B cell (primary cell): ENCODE measurements around the gene AZIN2. TPM values are rescaled to one million over a fixed set of nuclear protein-coding genes. Genes with fewer than 3 reads are reported as not detected.

ENCODE experiments used
- ATAC-seq: fragments of 200-7000 bp; cut with Tn5 transposase; one replicate; pipeline ENCODE4 v1.10.0; 2021; ENCODE audit warnings: low read depth, mild to moderate bottlenecking, moderate number of reproducible peaks, moderate library complexity
- CTCF ChIA-PET: fragments of 350-600 bp; sonication (Branson Sonifier 250); formaldehyde crosslinking; loops from one replicate; lab custom pipeline; 2021; ENCODE audit warnings: antibody characterized with exemption, inconsistent platforms; lab: Charles Lee
- POLR2A ChIA-PET: fragments of 350-600 bp; sonication (Branson Sonifier 250); formaldehyde crosslinking; loops from one replicate; lab custom pipeline; 2021; ENCODE audit warnings: antibody characterized with exemption; lab: Charles Lee
- DNase-seq: peaks from one replicate; pipeline ENCODE4 v3.0.0; 2013
- H2AFZ ChIP-seq: 2 replicates; pipeline ENCODE4 v1.6.1; 2012; ENCODE audit warnings: mild to moderate bottlenecking, low read depth, low read length; ENCODE audit not compliant: insufficient read depth, poor library complexity, severe bottlenecking
- H3K27ac ChIP-seq, 2 donors: 1 replicate in 1 of 2; 2 replicates in 1 of 2; pipeline ENCODE4 v1.5.1; 2012 to 2013; ENCODE audit warnings: low read length in 2 of 2, mild to moderate bottlenecking in 2 of 2, moderate library complexity in 1 of 2
- H3K27me3 ChIP-seq, 4 experiments: fragments of 200-600 bp in 1 of 4; sonication (generic) in 1 of 4; replicated peaks in 1 of 4; 1 replicate in 2 of 4; 2 replicates in 2 of 4; pipeline versions ENCODE4 v1.6.1 to v1.7.0; 2013 to 2016; ENCODE audit warnings: low read length in 3 of 4, mild to moderate bottlenecking in 2 of 4, mixed read lengths in 1 of 4, moderate library complexity in 1 of 4; ENCODE audit not compliant: insufficient read depth in 4 of 4, control insufficient read depth in 3 of 4; ENCODE audit errors: control extremely low read depth in 1 of 4
- H3K36me3 ChIP-seq, 2 experiments: replicated peaks in 1 of 2; 1 replicate in 1 of 2; 2 replicates in 1 of 2; pipeline versions ENCODE4 v1.6.1 to v1.7.1; 2013; ENCODE audit warnings: low read length in 1 of 2; ENCODE audit not compliant: insufficient read depth in 2 of 2, control insufficient read depth in 1 of 2; ENCODE audit errors: control extremely low read depth in 1 of 2, extremely low read depth in 1 of 2
- H3K4me1 ChIP-seq, 2 donors: fragments of 200-600 bp in 1 of 2; sonication (generic) in 1 of 2; 1 replicate in 1 of 2; 2 replicates in 1 of 2; pipeline versions ENCODE4 v1.5.1 to v1.6.1; 2013 to 2017; ENCODE audit warnings: low read length in 2 of 2; ENCODE audit not compliant: control insufficient read depth in 2 of 2, insufficient read depth in 2 of 2
- H3K4me2 ChIP-seq: replicated peaks from 2 replicates; pipeline ENCODE3; 2012; ENCODE audit warnings: mild to moderate bottlenecking, low read depth, low read length; ENCODE audit not compliant: poor library complexity, severe bottlenecking
- H3K4me3 ChIP-seq, 5 experiments: fragments of 200-600 bp in 1 of 5; sonication (generic) in 1 of 5; 1 replicate in 3 of 5; 2 replicates in 2 of 5; pipeline versions ENCODE4 v1.5.1 to v1.7.0; 2011 to 2016; ENCODE audit warnings: low read length in 4 of 5, mild to moderate bottlenecking in 4 of 5, low read depth in 2 of 5, control low read depth in 1 of 5, moderate library complexity in 1 of 5; ENCODE audit not compliant: insufficient read depth in 1 of 5; ENCODE audit errors: control extremely low read depth in 1 of 5, extremely low read depth in 1 of 5
- H3K79me2 ChIP-seq: fragments of 200-600 bp; sonication (generic); one replicate; pipeline ENCODE4 v1.6.0; 2016; ENCODE audit warnings: low read length; ENCODE audit not compliant: control insufficient read depth, insufficient read depth
- H3K9ac ChIP-seq: fragments of 200-600 bp; sonication (generic); 2 replicates; pipeline ENCODE4 v1.6.1; 2017; ENCODE audit warnings: mild to moderate bottlenecking, low read length, moderate library complexity
- H3K9me3 ChIP-seq, 3 donors: one replicate each; pipeline versions ENCODE4 v1.6.1 to v1.7.1; 2013; ENCODE audit warnings: low read length in 2 of 3; ENCODE audit not compliant: control insufficient read depth in 2 of 3, insufficient read depth in 1 of 3; ENCODE audit errors: control extremely low read depth in 1 of 3
- H4K20me1 ChIP-seq: 2 replicates; pipeline ENCODE4 v1.6.0; 2012; ENCODE audit warnings: mild to moderate bottlenecking, low read length; ENCODE audit not compliant: insufficient read depth, control insufficient read depth, poor library complexity, severe bottlenecking
- H3K27ac Mint-ChIP-seq: one replicate; pipeline ENCODE4 v1.8.0; 2021; ENCODE audit warnings: mixed read lengths
- H3K27me3 Mint-ChIP-seq: one replicate; pipeline ENCODE4 v1.8.0; 2021; ENCODE audit warnings: mixed read lengths
- H3K4me1 Mint-ChIP-seq: one replicate; pipeline ENCODE4 v1.8.0; 2021; ENCODE audit warnings: mixed read lengths
- H3K4me3 Mint-ChIP-seq: one replicate; pipeline ENCODE4 v1.8.0; 2021; ENCODE audit warnings: mixed read lengths
- H3K9me3 Mint-ChIP-seq: one replicate; pipeline ENCODE4 v1.8.0; 2022; ENCODE audit warnings: mixed read lengths; ENCODE audit not compliant: insufficient read depth
- EZH2 ChIP-seq: IDR thresholded peaks from 2 replicates; pipeline ENCODE4 v1.6.1; 2012; ENCODE audit warnings: borderline replicate concordance, low read depth, mild to moderate bottlenecking, moderate library complexity, low read length; ENCODE audit not compliant: insufficient read depth, poor library complexity, severe bottlenecking
- WGBS: methylation state at CpG from one replicate; pipeline ENCODE4 v1.1.5; 2013; ENCODE audit warnings: missing lambda C conversion rate; ENCODE audit not compliant: insufficient coverage; 5-methylcytosine and 5-hydroxymethylcytosine counted together
- intact Hi-C: fragments of 100-400 bp; cut with micrococcal nuclease; formaldehyde crosslinking; loops from one replicate; pipeline ENCODE4 v1.10.0; 2022
- polyA plus RNA-seq: library from polyadenylated mRNA; depleted of rRNA; stranded (reverse); fragments of >200 nt; gene quantifications from 2 replicates; pipeline ENCODE4 v1.2.3, GENCODE V29; 2012
- total RNA-seq, 2 donors: library from RNA; stranded (reverse); fragments of 120-200 nt in 1 of 2; gene quantifications; 1 replicate in 1 of 2; 2 replicates in 1 of 2; pipeline versions ENCODE4 v1.2.3 to v1.2.4, GENCODE V29; 2013 to 2022
- TF ChIP-seq, protein P1 (sequence below): fragments of 200-600 bp; IDR thresholded peaks from one replicate; pipeline ENCODE4 v1.8.0; 2022; ENCODE audit warnings: antibody characterized with exemption, mild to moderate bottlenecking

AZIN2 gene
- total and polyA plus RNA-seq, 2 donors (not counting 1 experiment from before 2014, with no cell fraction given): 0.33 to 5.9 TPM

DNA sequence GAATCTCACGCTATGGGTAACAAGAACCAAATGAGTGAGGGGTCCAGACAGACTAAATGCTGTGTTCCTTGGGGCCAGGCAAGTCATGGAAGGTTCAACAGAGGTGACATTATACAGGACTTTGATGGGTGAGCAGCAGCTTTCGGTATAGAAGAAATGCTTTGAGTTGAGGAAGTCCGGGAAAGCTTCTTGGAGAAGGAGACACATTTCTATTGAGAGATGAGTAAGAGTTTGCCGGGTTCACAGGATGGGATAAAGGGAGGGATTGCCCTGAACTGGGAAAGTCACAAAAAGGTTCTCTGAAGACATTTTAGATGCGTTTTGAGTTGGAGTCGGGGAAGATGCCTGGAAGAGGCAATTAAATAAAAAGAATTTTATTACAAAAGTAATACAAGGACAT lies 580 bp upstream of the AZIN2 start:
- H2AFZ ChIP-seq: peak overlapping the region; percentile 73
- ATAC-seq: no peak
- H3K79me2 ChIP-seq: no peaks in the 10 kb centered on the region
- ChIA-PET CTCF (interaction anchor here (0.8 to 11.0 kb wide), 6 partner anchors 24 to 368 kb away, joined by 3 to 118 read pairs (median 4); no protein-coding TSS in a partner anchor), POLR2A (interaction anchor here (2.5 kb wide), 1 partner anchor 47 kb away, joined by 9 read pairs; no protein-coding TSS in a partner anchor)
- no peaks in the 10 kb centered on the region for H4K20me1 ChIP-seq
- no peak for DNase-seq
- peaks cover 19% of the 10 kb centered on the region for H3K4me1 Mint-ChIP-seq
- peaks cover 14 to 19% of the 10 kb centered on the region in 2 donors for H3K4me1 ChIP-seq
- no peak overlapping the region for H3K27ac ChIP-seq
- no peak for TF ChIP-seq EZH2
- TF ChIP-seq, protein P1, sequence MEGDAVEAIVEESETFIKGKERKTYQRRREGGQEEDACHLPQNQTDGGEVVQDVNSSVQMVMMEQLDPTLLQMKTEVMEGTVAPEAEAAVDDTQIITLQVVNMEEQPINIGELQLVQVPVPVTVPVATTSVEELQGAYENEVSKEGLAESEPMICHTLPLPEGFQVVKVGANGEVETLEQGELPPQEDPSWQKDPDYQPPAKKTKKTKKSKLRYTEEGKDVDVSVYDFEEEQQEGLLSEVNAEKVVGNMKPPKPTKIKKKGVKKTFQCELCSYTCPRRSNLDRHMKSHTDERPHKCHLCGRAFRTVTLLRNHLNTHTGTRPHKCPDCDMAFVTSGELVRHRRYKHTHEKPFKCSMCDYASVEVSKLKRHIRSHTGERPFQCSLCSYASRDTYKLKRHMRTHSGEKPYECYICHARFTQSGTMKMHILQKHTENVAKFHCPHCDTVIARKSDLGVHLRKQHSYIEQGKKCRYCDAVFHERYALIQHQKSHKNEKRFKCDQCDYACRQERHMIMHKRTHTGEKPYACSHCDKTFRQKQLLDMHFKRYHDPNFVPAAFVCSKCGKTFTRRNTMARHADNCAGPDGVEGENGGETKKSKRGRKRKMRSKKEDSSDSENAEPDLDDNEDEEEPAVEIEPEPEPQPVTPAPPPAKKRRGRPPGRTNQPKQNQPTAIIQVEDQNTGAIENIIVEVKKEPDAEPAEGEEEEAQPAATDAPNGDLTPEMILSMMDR: no peak
- H3K9me3 ChIP-seq: no peaks in the 10 kb centered on the region
- H3K9me3 Mint-ChIP-seq: no peaks in the 10 kb centered on the region
- H3K27ac Mint-ChIP-seq: no peak overlapping the region
- intact Hi-C loops: loop anchor here (2.0 kb wide), 1 partner anchor 44 kb away; the partner anchor contains the start of gene AK2
- WGBS: 88% methylated on average over 4 of the region's 6 CpGs
- no peaks in the 10 kb centered on the region for H3K36me3 ChIP-seq
- H3K4me2 ChIP-seq: peak overlapping the region; percentile 97
- H3K9ac ChIP-seq: peak overlapping the region; percentile 73
- peak overlapping the region; percentile 50 to 73 (median 63) for H3K4me3 ChIP-seq
- peaks cover 0 to 12% (median 4%) of the 10 kb centered on the region in 4 experiments for H3K27me3 ChIP-seq
- peaks cover 7% of the 10 kb centered on the region for H3K27me3 Mint-ChIP-seq
- peak overlapping the region; percentile 85 for H3K4me3 Mint-ChIP-seq

DNA sequence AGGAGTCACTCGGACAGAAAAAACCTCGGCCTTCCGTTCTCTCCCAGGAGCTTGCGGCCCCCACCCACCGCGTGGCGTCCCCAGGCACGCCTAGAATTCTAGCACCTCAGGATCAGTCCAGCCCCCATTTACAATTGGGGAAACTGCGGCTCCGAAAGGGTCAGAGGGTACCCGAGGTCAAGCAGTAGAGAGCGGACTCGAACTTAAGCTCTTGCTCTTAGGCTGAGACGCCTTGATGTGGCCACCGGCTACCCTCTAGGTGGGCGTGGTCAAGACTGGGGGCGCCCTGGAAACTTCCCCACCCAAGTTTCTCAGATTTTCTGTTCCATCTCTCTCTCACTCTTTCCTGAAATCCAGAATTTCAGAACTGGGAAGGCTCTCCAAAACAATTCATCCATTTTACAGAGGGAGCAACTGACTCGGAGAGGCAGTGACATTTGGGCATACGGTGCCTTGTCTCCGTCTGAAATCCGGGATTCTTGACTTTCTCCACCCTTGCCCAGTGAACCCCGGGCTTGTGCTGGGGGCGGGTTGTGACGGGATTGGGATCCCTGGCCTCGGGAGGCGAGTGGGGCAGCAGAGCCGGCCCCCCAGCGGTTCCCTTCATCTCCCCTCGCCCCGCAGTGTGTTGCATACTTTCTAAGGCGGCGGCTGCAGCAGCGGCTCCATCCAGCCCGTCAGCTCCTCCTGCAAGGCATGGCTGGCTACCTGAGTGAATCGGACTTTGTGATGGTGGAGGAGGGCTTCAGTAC lies 777 bp downstream of the AZIN2 start:
- H3K9me3 Mint-ChIP-seq: no peaks in the 10 kb centered on the region
- H3K27me3 Mint-ChIP-seq: peaks cover 8% of the 10 kb centered on the region
- ChIA-PET POLR2A (interaction anchor here (2.5 kb wide), 1 partner anchor 46 kb away, joined by 9 read pairs; no protein-coding TSS in a partner anchor), CTCF (interaction anchor here (1.0 to 11.0 kb wide), 6 partner anchors 14 to 370 kb away, joined by 3 to 118 read pairs (median 6); no protein-coding TSS in a partner anchor)
- no peak overlapping the region for H3K27ac Mint-ChIP-seq
- Histone ChIP-seq H4K20me1 (no peaks in the 10 kb centered on the region), H3K9ac (peak overlapping the region; percentile 73), H3K27ac (no peak overlapping the region), H3K9me3 (no peaks in the 10 kb centered on the region), H3K4me2 (peak overlapping the region; percentile 97), H3K4me3 (peak overlapping the region; percentile 35 to 73 (median 63)), H3K4me1 (peaks cover 14 to 19% of the 10 kb centered on the region in 2 donors), H3K27me3 (peaks cover 0 to 12% (median 4%) of the 10 kb centered on the region in 4 experiments), H3K36me3 (no peaks in the 10 kb centered on the region), H3K79me2 (no peaks in the 10 kb centered on the region), H2AFZ (peak overlapping the region; percentile 73)
- H3K4me3 Mint-ChIP-seq: peak overlapping the region; percentile 85
- intact Hi-C loops: loop anchor here (1.0 to 2.0 kb wide), 5 partner anchors 45 to 264 kb away; partner anchors contain the start of genes AK2, RNF19B, S100PBP and TRIM62
- 17% methylated on average over 35 of the region's 35 CpGs for WGBS
- DNase-seq: peak; percentile 21
- no peak for TF ChIP-seq EZH2
- TF ChIP-seq, protein P1: no peak
- H3K4me1 Mint-ChIP-seq: peaks cover 26% of the 10 kb centered on the region
- ATAC-seq: no peak
